Measurements from ENCODE around the gene ARHGAP15.

GRCh38 chr2:143399631-143400069 lies 270.4 kb downstream of the ARHGAP15 start:
- no peak for TF ChIP-seq CTCF (IDR thresholded peaks at IDR 0.05)
- no peak for TF ChIP-seq POLR2A (IDR thresholded peaks at IDR 0.05)
- no peak for TF ChIP-seq POLR2AphosphoS5 (IDR thresholded peaks at IDR 0.05)
